GM12874 (cell line): ENCODE results near the gene IL4I1.

Experiments
- CTCF ChIP-seq: IDR thresholded peaks from 2 replicates; pipeline ENCODE4 v1.5.1; 2011; ENCODE audit warnings: low read depth, mild to moderate bottlenecking, control low read depth, low read length, moderate library complexity; ENCODE audit not compliant: insufficient read depth

The IL4I1 gene

GRCh38 chr19:49895566-49896297, 955 bp downstream of the IL4I1 start:
- TF ChIP-seq CTCF = no peak

- TF ChIP-seq CTCF = no peak
Observed at GRCh38 chr19:49894879-49895565, 1.7 kb downstream of the IL4I1 start.

GRCh38 chr19:49894011-49894664, 2.5 kb downstream of the IL4I1 start:
- TF ChIP-seq CTCF = no peak

- TF ChIP-seq CTCF = no peak
Observed at GRCh38 chr19:49892716-49893115, 4.0 kb downstream of the IL4I1 start.

- TF ChIP-seq CTCF = no peak
Observed at GRCh38 chr19:49891393-49891792, 5.3 kb downstream of the IL4I1 start.

GRCh38 chr19:49890349-49891311, 6.1 kb downstream of the IL4I1 start:
- TF ChIP-seq CTCF = no peak
